NCI-H1092 (cell line): ENCODE results near the gene ATXN1.
"Not testable (repeated sequence)": the region's sequence is repeated elsewhere in the genome, so short reads cannot be mapped to it uniquely, and the experiment has no call there.

Source experiments
- DNase-seq: peaks from one replicate; lab custom pipeline; 2025; lab: John Stamatoyannopoulos, UW

The ATXN1 gene

GRCh38 chr6:16614143-16614542, 147.1 kb downstream of the ATXN1 start:
- not testable (repeated sequence) for DNase-seq

GRCh38 chr6:16613504-16613903, 147.8 kb downstream of the ATXN1 start:
- DNase-seq: not testable (repeated sequence)

GRCh38 chr6:16608444-16608843, 152.8 kb downstream of the ATXN1 start:
- no peak for DNase-seq

GRCh38 chr6:16602035-16602434, 159.2 kb downstream of the ATXN1 start:
- DNase-seq: no peak

GRCh38 chr6:16600701-16601100, 160.6 kb downstream of the ATXN1 start:
- no peak for DNase-seq

- no peak for DNase-seq
Observed at GRCh38 chr6:16600026-16600425, 161.2 kb downstream of the ATXN1 start.

GRCh38 chr6:16596616-16597331, 164.5 kb downstream of the ATXN1 start:
- no peak for DNase-seq

- no peak for DNase-seq
Observed at GRCh38 chr6:16595514-16596120, 165.6 kb downstream of the ATXN1 start.

GRCh38 chr6:16594849-16595248, 166.4 kb downstream of the ATXN1 start:
- DNase-seq: no peak

- no peak for DNase-seq
Observed at GRCh38 chr6:16592223-16592911, 168.9 kb downstream of the ATXN1 start.

GRCh38 chr6:16591396-16592222, 169.7 kb downstream of the ATXN1 start:
- no peak for DNase-seq

GRCh38 chr6:16585805-16586204, 175.5 kb downstream of the ATXN1 start:
- DNase-seq: no peak

GRCh38 chr6:16583144-16583762, 178.0 kb downstream of the ATXN1 start:
- no peak for DNase-seq

GRCh38 chr6:16582446-16583143, 178.7 kb downstream of the ATXN1 start:
- no peak for DNase-seq

- no peak for DNase-seq
Observed at GRCh38 chr6:16578695-16579285, 182.5 kb downstream of the ATXN1 start.

GRCh38 chr6:16576451-16577368, 184.6 kb downstream of the ATXN1 start:
- DNase-seq: no peak

GRCh38 chr6:16575655-16576054, 185.6 kb downstream of the ATXN1 start:
- no peak for DNase-seq

- no peak for DNase-seq
Observed at GRCh38 chr6:16572943-16573342, 188.3 kb downstream of the ATXN1 start.

- DNase-seq: no peak
Observed at GRCh38 chr6:16572317-16572716, 188.9 kb downstream of the ATXN1 start.

- no peak for DNase-seq
Observed at GRCh38 chr6:16570946-16571345, 190.3 kb downstream of the ATXN1 start.
